WTC11 (cell line): Measurements from ENCODE around the gene FYCO1. TPM values are rescaled to one million over a fixed set of nuclear protein-coding genes. Genes with fewer than 3 reads are reported as not detected.

Experiments used
- ATAC-seq: fragments of 200-7000 bp; cut with Tn5 transposase; 2 replicates; pipeline ENCODE4 v1.10.0; 2021; ENCODE audit warnings: mild to moderate bottlenecking, moderate library complexity
- CTCF ChIA-PET: fragments of 300-600 bp; sonication (Branson Sonifier 250); formaldehyde crosslinking; loops from one replicate; lab custom pipeline; 2021; ENCODE audit warnings: antibody characterized with exemption; lab: Charles Lee
- POLR2A ChIA-PET: fragments of 350-600 bp; sonication (Branson Sonifier 250); formaldehyde crosslinking; loops from one replicate; lab custom pipeline; 2021; ENCODE audit warnings: antibody characterized with exemption; lab: Charles Lee
- DNase-seq: peaks from one replicate; pipeline ENCODE4 v3.0.0; 2021; ENCODE audit warnings: low spot score
- H3K27ac Mint-ChIP-seq: 2 replicates; pipeline ENCODE4 v1.8.0; 2021; ENCODE audit warnings: mixed read lengths
- H3K27me3 Mint-ChIP-seq: 2 replicates; pipeline ENCODE4 v1.8.0; 2021; ENCODE audit warnings: low read depth, mild to moderate bottlenecking, moderate library complexity, mixed read lengths
- H3K36me3 Mint-ChIP-seq: 2 replicates; pipeline ENCODE4 v1.8.0; 2021; ENCODE audit warnings: mixed read lengths
- H3K4me1 Mint-ChIP-seq: 2 replicates; pipeline ENCODE4 v1.8.0; 2022; ENCODE audit warnings: mixed read lengths
- H3K4me3 Mint-ChIP-seq: 2 replicates; pipeline ENCODE4 v1.8.0; 2021; ENCODE audit warnings: mild to moderate bottlenecking, moderate library complexity, mixed read lengths
- H3K9me3 Mint-ChIP-seq: 2 replicates; pipeline ENCODE4 v1.8.0; 2021; ENCODE audit warnings: mixed read lengths
- ATF1 ChIP-seq: sonication (generic); formaldehyde crosslinking; IDR thresholded peaks from 2 replicates; pipeline ENCODE4 v1.8.1; 2023; ENCODE audit warnings: mild to moderate bottlenecking, moderate library complexity, missing genetic modification reagents
- ATF6 ChIP-seq: sonication (generic); formaldehyde crosslinking; IDR thresholded peaks from 2 replicates; pipeline ENCODE4 v1.8.1; 2023; ENCODE audit warnings: mild to moderate bottlenecking, missing genetic modification reagents
- E2F1 ChIP-seq: sonication (generic); formaldehyde crosslinking; IDR thresholded peaks from 2 replicates; pipeline ENCODE4 v1.8.0; 2022; ENCODE audit warnings: mild to moderate bottlenecking, missing genetic modification reagents
- FOXJ3 ChIP-seq: sonication (generic); formaldehyde crosslinking; IDR thresholded peaks from 2 replicates; pipeline ENCODE4 v1.9.0; 2021; ENCODE audit warnings: missing genetic modification reagents, mild to moderate bottlenecking, borderline replicate concordance
- GABPB1 ChIP-seq: sonication (generic); formaldehyde crosslinking; IDR thresholded peaks from 2 replicates; pipeline ENCODE4 v1.8.1; 2023; ENCODE audit warnings: mild to moderate bottlenecking, missing genetic modification reagents
- GTF2I ChIP-seq: fragments of 250-450 bp; sonication (Bioruptor Pico); conservative IDR thresholded peaks from 2 replicates; pipeline ENCODE4 v1.4.0; 2021; ENCODE audit warnings: mild to moderate bottlenecking
- MXD4 ChIP-seq: fragments of 250-450 bp; sonication (Bioruptor Pico); IDR thresholded peaks from 2 replicates; pipeline ENCODE4 v1.8.0; 2021; ENCODE audit warnings: mild to moderate bottlenecking, moderate library complexity, borderline replicate concordance
- MYBL2 ChIP-seq: sonication (generic); formaldehyde crosslinking; IDR thresholded peaks from 2 replicates; pipeline ENCODE4 v1.8.1; 2023; ENCODE audit warnings: mild to moderate bottlenecking, moderate library complexity, missing genetic modification reagents
- NR3C1 ChIP-seq: sonication (generic); formaldehyde crosslinking; conservative IDR thresholded peaks from 2 replicates; pipeline ENCODE4 v1.8.1; 2023; ENCODE audit warnings: low read depth, mild to moderate bottlenecking, missing genetic modification reagents
- OVOL2 ChIP-seq: fragments of 250-450 bp; sonication (Bioruptor Pico); IDR thresholded peaks from 2 replicates; pipeline ENCODE4 v1.9.0; 2021; ENCODE audit warnings: mild to moderate bottlenecking, borderline replicate concordance
- STAT6 ChIP-seq: sonication (generic); formaldehyde crosslinking; conservative IDR thresholded peaks from 2 replicates; pipeline ENCODE4 v1.8.1; 2023; ENCODE audit warnings: mild to moderate bottlenecking, low read depth, missing genetic modification reagents, moderate library complexity
- TCF7 ChIP-seq: sonication (generic); formaldehyde crosslinking; IDR thresholded peaks from 2 replicates; pipeline ENCODE4 v1.8.0; 2022; ENCODE audit warnings: mild to moderate bottlenecking, low read depth, missing genetic modification reagents, moderate library complexity
- TEAD4 ChIP-seq: sonication (generic); formaldehyde crosslinking; IDR thresholded peaks from 2 replicates; pipeline ENCODE4 v1.8.0; 2022; ENCODE audit warnings: mild to moderate bottlenecking, missing genetic modification reagents
- TP53 ChIP-seq: sonication (generic); formaldehyde crosslinking; IDR thresholded peaks from 2 replicates; pipeline ENCODE4 v1.8.1; 2023; ENCODE audit warnings: mild to moderate bottlenecking, missing genetic modification reagents
- ZNF232 ChIP-seq: sonication (generic); formaldehyde crosslinking; IDR thresholded peaks from 2 replicates; pipeline ENCODE4 v1.8.0; 2022; ENCODE audit warnings: mild to moderate bottlenecking, missing genetic modification reagents
- ZNF317 ChIP-seq: sonication (generic); formaldehyde crosslinking; IDR thresholded peaks from 2 replicates; pipeline ENCODE4 v1.8.1; 2023; ENCODE audit warnings: low read depth, mild to moderate bottlenecking, moderate library complexity, missing genetic modification reagents, borderline replicate concordance
- ZNF423 ChIP-seq: fragments of 250-450 bp; sonication (Bioruptor Pico); IDR thresholded peaks from 2 replicates; pipeline ENCODE4 v2.1.2; 2022; ENCODE audit warnings: mild to moderate bottlenecking, moderate library complexity
- total RNA-seq: library from RNA; stranded (reverse); gene quantifications from 3 replicates; pipeline ENCODE4 v1.2.3, GENCODE V29; 2021
- TF ChIP-seq, protein P1 (sequence below): fragments of 200-600 bp; IDR thresholded peaks from 2 replicates; pipeline ENCODE4 v1.8.0; 2022; ENCODE audit warnings: antibody characterized with exemption
- TF ChIP-seq, protein P2 (sequence below): fragments of 250-450 bp; sonication (Bioruptor Pico); IDR thresholded peaks from 2 replicates; pipeline ENCODE4 v2.1.2; 2022; ENCODE audit warnings: mild to moderate bottlenecking, moderate library complexity
- TF ChIP-seq, protein P3 (sequence below): sonication (generic); formaldehyde crosslinking; IDR thresholded peaks from 2 replicates; pipeline ENCODE4 v1.8.0; 2022; ENCODE audit warnings: missing genetic modification reagents

FYCO1 gene
- total RNA-seq, 1 experiment from 2014 or later: 13.9 TPM

GRCh38 chr3:46008058-46008457, 12.4 kb upstream of the FYCO1 start:
- Mint-ChIP-seq H3K9me3 (0 out of 2 replicates have a peak, but pooled peaks cover 3% of the 10 kb centered on the region), H3K27ac (no peak overlapping the region), H3K36me3 (no peaks in the 10 kb centered on the region), H3K4me1 (peaks cover 28% of the 10 kb centered on the region), H3K27me3 (peaks cover 3% of the 10 kb centered on the region; the same call in 1 of the 2 replicates), H3K4me3 (no peak overlapping the region)
- TF ChIP-seq E2F1 (no peak), ZNF232 (CRISPR knock-in tag) (no peak), ATF6 (CRISPR knock-in tag) (no peak), FOXJ3 (CRISPR knock-in tag) (no peak), ZNF423 (no peak), ATF1 (no peak), GTF2I (CRISPR knock-in tag) (no peak), TP53 (no peak), TEAD4 (no peak), ZNF317 (no peak), STAT6 (CRISPR knock-in tag) (no peak), OVOL2 (no peak), GABPB1 (CRISPR knock-in tag) (no peak), MYBL2 (no peak), NR3C1 (no peak), TCF7 (CRISPR knock-in tag) (no peak), MXD4 (CRISPR knock-in tag) (no peak)
- TF ChIP-seq, protein P1, sequence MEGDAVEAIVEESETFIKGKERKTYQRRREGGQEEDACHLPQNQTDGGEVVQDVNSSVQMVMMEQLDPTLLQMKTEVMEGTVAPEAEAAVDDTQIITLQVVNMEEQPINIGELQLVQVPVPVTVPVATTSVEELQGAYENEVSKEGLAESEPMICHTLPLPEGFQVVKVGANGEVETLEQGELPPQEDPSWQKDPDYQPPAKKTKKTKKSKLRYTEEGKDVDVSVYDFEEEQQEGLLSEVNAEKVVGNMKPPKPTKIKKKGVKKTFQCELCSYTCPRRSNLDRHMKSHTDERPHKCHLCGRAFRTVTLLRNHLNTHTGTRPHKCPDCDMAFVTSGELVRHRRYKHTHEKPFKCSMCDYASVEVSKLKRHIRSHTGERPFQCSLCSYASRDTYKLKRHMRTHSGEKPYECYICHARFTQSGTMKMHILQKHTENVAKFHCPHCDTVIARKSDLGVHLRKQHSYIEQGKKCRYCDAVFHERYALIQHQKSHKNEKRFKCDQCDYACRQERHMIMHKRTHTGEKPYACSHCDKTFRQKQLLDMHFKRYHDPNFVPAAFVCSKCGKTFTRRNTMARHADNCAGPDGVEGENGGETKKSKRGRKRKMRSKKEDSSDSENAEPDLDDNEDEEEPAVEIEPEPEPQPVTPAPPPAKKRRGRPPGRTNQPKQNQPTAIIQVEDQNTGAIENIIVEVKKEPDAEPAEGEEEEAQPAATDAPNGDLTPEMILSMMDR: no peak
- TF ChIP-seq, protein P2, sequence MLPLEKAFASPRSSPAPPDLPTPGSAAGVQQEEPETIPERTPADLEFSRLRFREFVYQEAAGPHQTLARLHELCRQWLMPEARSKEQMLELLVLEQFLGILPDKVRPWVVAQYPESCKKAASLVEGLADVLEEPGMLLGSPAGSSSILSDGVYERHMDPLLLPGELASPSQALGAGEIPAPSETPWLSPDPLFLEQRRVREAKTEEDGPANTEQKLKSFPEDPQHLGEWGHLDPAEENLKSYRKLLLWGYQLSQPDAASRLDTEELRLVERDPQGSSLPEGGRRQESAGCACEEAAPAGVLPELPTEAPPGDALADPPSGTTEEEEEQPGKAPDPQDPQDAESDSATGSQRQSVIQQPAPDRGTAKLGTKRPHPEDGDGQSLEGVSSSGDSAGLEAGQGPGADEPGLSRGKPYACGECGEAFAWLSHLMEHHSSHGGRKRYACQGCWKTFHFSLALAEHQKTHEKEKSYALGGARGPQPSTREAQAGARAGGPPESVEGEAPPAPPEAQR: no peak
- CTCF ChIA-PET: no interaction called here
- no peak for ATAC-seq
- POLR2A ChIA-PET: no interaction called here
- DNase-seq: no peak

- Mint-ChIP-seq H3K4me3 (no peak overlapping the region), H3K36me3 (no peaks in the 10 kb centered on the region)
- CTCF ChIA-PET: no interaction called here
- no peak for ATAC-seq
- TF ChIP-seq STAT6 (CRISPR knock-in tag): no peak
- TF ChIP-seq, protein P3, sequence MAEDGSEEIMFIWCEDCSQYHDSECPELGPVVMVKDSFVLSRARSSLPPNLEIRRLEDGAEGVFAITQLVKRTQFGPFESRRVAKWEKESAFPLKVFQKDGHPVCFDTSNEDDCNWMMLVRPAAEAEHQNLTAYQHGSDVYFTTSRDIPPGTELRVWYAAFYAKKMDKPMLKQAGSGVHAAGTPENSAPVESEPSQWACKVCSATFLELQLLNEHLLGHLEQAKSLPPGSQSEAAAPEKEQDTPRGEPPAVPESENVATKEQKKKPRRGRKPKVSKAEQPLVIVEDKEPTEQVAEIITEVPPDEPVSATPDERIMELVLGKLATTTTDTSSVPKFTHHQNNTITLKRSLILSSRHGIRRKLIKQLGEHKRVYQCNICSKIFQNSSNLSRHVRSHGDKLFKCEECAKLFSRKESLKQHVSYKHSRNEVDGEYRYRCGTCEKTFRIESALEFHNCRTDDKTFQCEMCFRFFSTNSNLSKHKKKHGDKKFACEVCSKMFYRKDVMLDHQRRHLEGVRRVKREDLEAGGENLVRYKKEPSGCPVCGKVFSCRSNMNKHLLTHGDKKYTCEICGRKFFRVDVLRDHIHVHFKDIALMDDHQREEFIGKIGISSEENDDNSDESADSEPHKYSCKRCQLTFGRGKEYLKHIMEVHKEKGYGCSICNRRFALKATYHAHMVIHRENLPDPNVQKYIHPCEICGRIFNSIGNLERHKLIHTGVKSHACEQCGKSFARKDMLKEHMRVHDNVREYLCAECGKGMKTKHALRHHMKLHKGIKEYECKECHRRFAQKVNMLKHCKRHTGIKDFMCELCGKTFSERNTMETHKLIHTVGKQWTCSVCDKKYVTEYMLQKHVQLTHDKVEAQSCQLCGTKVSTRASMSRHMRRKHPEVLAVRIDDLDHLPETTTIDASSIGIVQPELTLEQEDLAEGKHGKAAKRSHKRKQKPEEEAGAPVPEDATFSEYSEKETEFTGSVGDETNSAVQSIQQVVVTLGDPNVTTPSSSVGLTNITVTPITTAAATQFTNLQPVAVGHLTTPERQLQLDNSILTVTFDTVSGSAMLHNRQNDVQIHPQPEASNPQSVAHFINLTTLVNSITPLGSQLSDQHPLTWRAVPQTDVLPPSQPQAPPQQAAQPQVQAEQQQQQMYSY (CRISPR knock-in tag): peak; percentile 90
- TF ChIP-seq, all 79 proteins: peak for 1
- Mint-ChIP-seq H3K27me3 (no peaks in the 10 kb centered on the region; the same call in 1 of the 2 replicates), H3K9me3 (0 out of 2 replicates have a peak, but pooled peaks cover 3% of the 10 kb centered on the region), H3K27ac (no peak overlapping the region), H3K4me1 (peaks cover 28% of the 10 kb centered on the region)
- DNase-seq: no peak
- POLR2A ChIA-PET: no interaction called here
These were observed 11.7 kb upstream of the FYCO1 start for GRCh38 chr3:46007280-46007679.
